Measurements from ENCODE around the gene POLE3. TPM values are rescaled to one million over a fixed set of nuclear protein-coding genes. Genes with fewer than 3 reads are reported as not detected.
A peak's percentile ranks its signal among the peaks of the same experiment; 100 is the strongest.
"Not testable (repeated sequence)": the region's sequence is repeated elsewhere in the genome, so short reads cannot be mapped to it uniquely, and the experiment has no call there.

Gene POLE3
- total RNA-seq, 1 donor from 2014 or later = 22.6 TPM

- DNase-seq (ENCODE audit: missing footprints); ATAC-seq; intact Hi-C loops (cut with DNase I): not testable (repeated sequence)
Observed at GRCh38 chr9:113365652-113366051, 44.8 kb downstream of the POLE3 start.

DNA sequence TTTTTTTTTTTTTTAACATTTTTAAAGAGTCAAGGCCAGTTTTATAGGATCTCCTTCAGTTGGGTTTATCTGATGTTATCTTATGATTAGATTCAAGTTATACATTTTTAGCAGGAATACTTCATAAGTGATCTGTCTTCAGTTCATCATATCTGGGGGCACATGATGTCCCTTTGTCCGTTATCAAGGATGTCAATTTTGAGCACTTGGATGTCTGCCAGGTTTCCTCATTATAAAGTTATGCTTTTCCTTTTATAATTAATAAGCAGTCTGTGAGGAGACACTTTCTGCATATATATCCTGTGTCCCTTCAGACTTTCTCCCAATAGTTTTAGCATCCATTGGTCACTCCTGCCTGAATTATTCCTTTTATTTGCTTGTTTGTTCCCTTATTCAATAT is 45.5 kb downstream of the POLE3 start:
- no peak for ATAC-seq
- intact Hi-C loops (cut with DNase I) = no loop called here

DNA sequence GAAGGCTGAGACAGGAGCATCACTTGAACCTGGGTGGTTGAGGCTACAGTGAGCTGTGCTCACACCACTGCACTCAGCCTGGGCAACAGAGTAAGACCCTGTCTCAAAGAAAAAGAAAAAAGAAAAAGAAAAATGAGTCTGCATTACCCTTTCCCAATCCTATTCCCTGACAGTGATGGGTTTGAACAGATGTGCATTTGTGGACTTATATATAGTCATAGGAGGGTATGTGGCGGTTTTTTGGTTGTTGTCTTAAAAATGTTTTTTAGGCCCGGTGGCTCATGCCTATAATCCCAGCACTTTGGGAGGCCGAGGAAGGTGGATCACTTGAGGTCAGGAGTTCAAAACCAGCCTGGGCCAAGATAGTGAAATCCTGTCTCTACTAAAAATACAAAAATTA is 47.1 kb downstream of the POLE3 start:
- ATAC-seq = no peak
- intact Hi-C loops (cut with DNase I) = no loop called here

More for the DNA sequence above, 45.5 kb downstream of the POLE3 start:
- DNase-seq (ENCODE audit: missing footprints) = no peak

DNA sequence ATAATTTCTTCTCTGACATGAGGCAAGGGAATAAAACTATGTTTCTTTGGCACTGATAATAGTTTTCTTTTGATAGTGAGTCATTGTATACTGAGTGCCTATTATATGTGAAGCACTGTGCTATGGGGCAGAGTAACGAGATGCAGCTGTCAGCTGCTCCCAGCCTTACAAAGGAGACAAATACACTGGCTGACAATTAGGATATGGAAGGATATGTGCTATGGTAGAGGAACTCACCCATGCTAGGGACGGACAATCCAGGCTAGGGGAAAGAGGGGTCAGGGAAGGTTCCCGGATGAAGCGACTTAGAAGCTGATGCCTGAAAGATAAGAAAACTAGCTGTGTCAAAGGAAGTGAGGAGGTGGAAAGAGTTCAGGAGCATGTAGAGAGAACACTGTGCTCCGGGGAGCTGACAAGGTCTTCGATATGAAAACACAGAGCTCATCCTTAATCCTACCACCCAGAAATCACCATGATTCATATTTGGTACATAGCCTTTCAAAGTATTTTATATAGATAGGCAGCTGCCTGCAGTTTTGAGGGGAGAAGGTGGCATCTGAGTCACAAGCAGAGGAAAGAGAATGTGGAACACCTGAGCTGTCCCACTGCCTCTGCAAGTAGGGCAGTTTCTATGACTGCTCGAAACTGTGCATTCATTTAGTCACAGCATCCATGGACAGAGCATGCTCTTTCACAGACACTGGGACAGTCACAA is 49.0 kb downstream of the POLE3 start:
- DNase-seq (ENCODE audit: missing footprints) (no peak), ATAC-seq (no peak)
- intact Hi-C loops (cut with DNase I) = no loop called here

More for the DNA sequence above, 47.1 kb downstream of the POLE3 start:
- no peak for DNase-seq (ENCODE audit: missing footprints)

- no peak for DNase-seq (ENCODE audit: missing footprints)
- ATAC-seq = no peak
- intact Hi-C loops (cut with DNase I) = no loop called here
Observed at GRCh38 chr9:113360242-113360842, 50.1 kb downstream of the POLE3 start.

DNA sequence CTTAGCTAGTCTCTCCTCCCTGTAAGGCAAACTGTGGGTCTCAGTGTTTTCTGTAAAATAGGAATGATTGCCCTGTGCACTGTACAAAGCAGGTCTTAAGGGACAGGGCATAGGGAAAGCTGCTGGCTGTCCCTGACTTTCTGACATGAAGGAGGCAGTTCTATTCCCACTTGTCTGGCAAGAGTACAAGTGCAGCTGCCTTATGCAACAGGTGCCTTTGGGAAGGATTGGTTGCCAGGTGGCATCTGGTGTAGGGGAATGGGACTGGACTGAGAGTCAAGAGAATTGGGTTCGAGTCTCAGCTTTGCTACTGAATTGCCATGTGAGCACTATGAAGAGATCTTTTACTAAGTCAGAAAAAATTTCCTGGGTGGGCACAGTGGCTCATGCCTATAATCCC is 51.1 kb downstream of the POLE3 start:
- ATAC-seq = peak; percentile 50
- intact Hi-C loops (cut with DNase I) = no loop called here
- no peak for DNase-seq (ENCODE audit: missing footprints)

Other genes with a start within 250 kb of the POLE3 start
- 19.4 TPM for gene FKBP15, start 189.4 kb downstream of the POLE3 start, total RNA-seq
- 12.0 TPM for gene SLC31A1, start 189.1 kb downstream of the POLE3 start, total RNA-seq
- 38.3 TPM for gene CDC26, start 135.1 kb downstream of the POLE3 start, total RNA-seq
- 11.0 TPM for gene PRPF4, start 135.0 kb downstream of the POLE3 start, total RNA-seq
- not detected for gene RNF183, start 107.3 kb downstream of the POLE3 start, total RNA-seq
- 13.0 TPM for gene WDR31, start 70.4 kb downstream of the POLE3 start, total RNA-seq
- gene BSPRY, start 61.1 kb downstream of the POLE3 start, total RNA-seq = 0.35 TPM
- gene HDHD3, start 33.7 kb downstream of the POLE3 start, total RNA-seq = 10.5 TPM
- gene ALAD, start 9.4 kb downstream of the POLE3 start, total RNA-seq = 136 TPM
- gene C9orf43, start 72 bp upstream of the POLE3 start, total RNA-seq = 0.24 TPM
- gene RGS3, start 53.1 kb upstream of the POLE3 start, total RNA-seq = 139 TPM